Right kidney (tissue), 1 donor: ENCODE results near the gene ATG14.
"Not testable (repeated sequence)": the region's sequence is repeated elsewhere in the genome, so short reads cannot be mapped to it uniquely, and the experiment has no call there.

Experiments
- DNase-seq: peaks from one replicate; pipeline ENCODE4 v3.0.0-alpha.2; 2016

The ATG14 gene

GRCh38 chr14:55434805-55435174 lies 23.2 kb upstream of the ATG14 start:
- DNase-seq: no peak

GRCh38 chr14:55433880-55434804 lies 22.5 kb upstream of the ATG14 start:
- DNase-seq: no peak

GRCh38 chr14:55432628-55433027 lies 21.0 kb upstream of the ATG14 start:
- DNase-seq: no peak

- DNase-seq: no peak
Measured at GRCh38 chr14:55430024-55430690, 18.5 kb upstream of the ATG14 start.

GRCh38 chr14:55427439-55427838 lies 15.8 kb upstream of the ATG14 start:
- DNase-seq: no peak

- no peak for DNase-seq
Measured at GRCh38 chr14:55426891-55427290, 15.3 kb upstream of the ATG14 start.

GRCh38 chr14:55425091-55425490 lies 13.5 kb upstream of the ATG14 start:
- no peak for DNase-seq

- DNase-seq: no peak
Measured at GRCh38 chr14:55423969-55424368, 12.3 kb upstream of the ATG14 start.

GRCh38 chr14:55422338-55422737 lies 10.7 kb upstream of the ATG14 start:
- DNase-seq: not testable (repeated sequence)

- no peak for DNase-seq
Measured at GRCh38 chr14:55419663-55420062, 8.0 kb upstream of the ATG14 start.

- DNase-seq: no peak
Measured at GRCh38 chr14:55418411-55418810, 6.8 kb upstream of the ATG14 start.

- DNase-seq: no peak
Measured at GRCh38 chr14:55417955-55418354, 6.3 kb upstream of the ATG14 start.

GRCh38 chr14:55416866-55417265 lies 5.2 kb upstream of the ATG14 start:
- DNase-seq: no peak

GRCh38 chr14:55414551-55414950 lies 2.9 kb upstream of the ATG14 start:
- no peak for DNase-seq

GRCh38 chr14:55412676-55413075 lies 1.0 kb upstream of the ATG14 start:
- DNase-seq: no peak

GRCh38 chr14:55410876-55411275 lies 754 bp downstream of the ATG14 start:
- DNase-seq: no peak

- DNase-seq: no peak
Measured at GRCh38 chr14:55404173-55404854, 7.3 kb downstream of the ATG14 start.

GRCh38 chr14:55401751-55402150 lies 9.9 kb downstream of the ATG14 start:
- no peak for DNase-seq

GRCh38 chr14:55399852-55400251 lies 11.8 kb downstream of the ATG14 start:
- no peak for DNase-seq

GRCh38 chr14:55399183-55399582 lies 12.4 kb downstream of the ATG14 start:
- DNase-seq: no peak

GRCh38 chr14:55398679-55399078 lies 13.0 kb downstream of the ATG14 start:
- DNase-seq: no peak

GRCh38 chr14:55389330-55389729 lies 22.3 kb downstream of the ATG14 start:
- no peak for DNase-seq

GRCh38 chr14:55388160-55388559 lies 23.5 kb downstream of the ATG14 start:
- DNase-seq: no peak
